Measurements from ENCODE around the gene ADIPOR2.
"Not testable (repeated sequence)": the region's sequence is repeated elsewhere in the genome, so short reads cannot be mapped to it uniquely, and the experiment has no call there.

ADIPOR2 gene

DNA sequence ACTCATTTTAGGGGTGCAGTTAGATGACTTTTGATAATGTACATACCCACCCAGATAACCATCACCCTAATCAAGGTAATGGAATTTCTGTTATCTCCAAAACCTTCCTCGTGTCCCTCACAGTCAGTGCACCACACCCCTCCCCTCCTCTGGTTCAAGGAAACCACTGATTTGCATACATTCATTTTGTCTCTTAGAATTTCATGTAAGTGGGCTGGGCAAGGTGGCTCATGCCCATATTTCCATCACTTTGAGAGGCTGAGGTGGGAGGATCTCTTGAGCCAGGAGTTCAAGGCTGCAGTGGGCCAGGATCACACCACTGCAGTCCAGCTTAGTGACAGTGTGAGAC is 15.7 kb downstream of the ADIPOR2 start:
- no peak for DNase-seq

DNA sequence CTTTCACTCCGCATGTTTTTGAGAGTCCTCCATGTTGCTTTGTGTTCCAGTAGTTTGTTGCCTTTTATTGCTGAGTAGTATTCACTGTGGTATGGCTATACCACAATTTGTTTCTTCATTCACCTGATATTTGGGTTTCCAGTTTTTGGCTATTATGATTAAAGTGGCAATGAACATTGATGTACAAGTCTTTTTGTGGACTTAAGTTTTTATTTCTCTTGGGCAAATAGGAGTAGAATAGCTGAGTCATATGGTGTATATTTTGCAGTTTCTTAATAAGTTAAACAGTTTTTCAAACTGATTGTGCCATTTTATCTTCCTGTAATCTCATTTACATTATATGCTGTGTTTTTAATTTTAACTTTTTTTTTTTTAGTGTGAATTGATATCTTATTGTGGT is 16.2 kb downstream of the ADIPOR2 start:
- no peak for DNase-seq

DNA sequence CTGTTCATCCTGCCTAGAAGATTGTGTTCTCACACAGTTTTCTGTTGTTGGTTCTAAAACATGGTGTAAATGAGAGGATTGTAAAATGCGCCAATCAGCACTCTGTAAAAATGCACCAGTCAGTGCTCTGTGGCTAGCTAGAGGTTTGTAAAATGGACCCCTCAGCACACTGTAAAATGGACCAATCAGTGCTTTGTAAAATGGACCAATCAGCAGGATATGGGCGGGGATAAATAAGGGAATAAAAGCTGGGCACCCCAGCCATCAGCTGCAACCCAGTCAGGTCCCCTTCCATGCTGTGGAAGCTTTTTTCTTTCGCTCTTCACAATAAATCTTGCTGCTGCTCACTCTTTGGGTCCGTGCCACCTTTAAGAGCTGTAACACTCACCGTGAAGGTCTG is 19.1 kb downstream of the ADIPOR2 start:
- DNase-seq: not testable (repeated sequence)

DNA sequence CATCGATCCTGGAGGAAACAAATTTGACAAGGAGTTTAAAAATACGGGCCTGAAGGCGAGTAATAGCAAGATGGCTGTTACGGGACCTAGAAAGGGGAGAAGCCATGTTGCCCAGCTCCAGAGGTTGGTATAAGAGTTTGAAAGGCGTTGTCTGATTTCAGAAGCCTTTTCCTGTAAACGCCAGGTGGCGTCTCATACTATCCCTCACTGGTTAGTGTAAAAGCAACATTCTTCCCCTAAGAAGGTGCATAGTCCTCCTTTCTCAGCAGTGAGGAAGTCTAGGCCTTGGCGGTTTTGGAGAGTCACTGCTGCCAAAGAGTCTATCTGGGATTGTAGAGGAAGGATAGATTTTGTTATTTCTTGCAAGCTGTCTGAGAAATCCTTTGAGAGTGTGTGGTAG is 20.0 kb downstream of the ADIPOR2 start:
- DNase-seq: not testable (repeated sequence)

DNA sequence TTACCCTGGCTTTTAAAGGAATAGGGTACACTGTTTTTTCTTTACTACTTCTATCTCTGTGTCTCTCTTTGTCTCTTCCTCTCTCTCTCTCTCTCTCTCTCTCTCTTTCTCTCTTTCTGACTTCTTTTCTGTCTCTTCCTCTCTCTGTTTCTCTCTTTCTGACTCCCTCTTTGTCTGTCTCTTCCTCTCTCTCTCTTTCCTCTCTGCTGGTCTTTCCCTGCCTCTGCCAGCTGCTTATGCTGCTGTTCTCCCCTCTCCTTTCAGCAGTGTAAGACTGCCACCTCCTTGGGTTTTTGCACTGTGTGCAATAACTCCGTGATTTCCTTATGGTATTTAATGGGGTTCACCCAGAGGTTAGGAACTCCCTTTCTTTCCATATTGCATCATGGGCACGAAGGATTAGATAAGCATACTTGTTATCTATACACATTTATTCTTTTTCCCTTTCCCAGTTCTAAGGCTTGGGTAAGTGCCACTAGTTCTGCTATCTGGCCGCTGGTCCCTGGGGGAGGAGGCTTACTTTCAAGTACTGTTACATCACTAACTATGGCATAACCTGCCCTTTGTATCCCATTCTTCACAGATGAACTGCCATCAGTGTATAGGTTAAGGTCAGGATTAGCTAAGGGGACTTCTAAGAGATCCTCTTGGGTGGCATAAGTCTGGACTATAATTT is 20.8 kb downstream of the ADIPOR2 start:
- DNase-seq: not testable (repeated sequence)

DNA sequence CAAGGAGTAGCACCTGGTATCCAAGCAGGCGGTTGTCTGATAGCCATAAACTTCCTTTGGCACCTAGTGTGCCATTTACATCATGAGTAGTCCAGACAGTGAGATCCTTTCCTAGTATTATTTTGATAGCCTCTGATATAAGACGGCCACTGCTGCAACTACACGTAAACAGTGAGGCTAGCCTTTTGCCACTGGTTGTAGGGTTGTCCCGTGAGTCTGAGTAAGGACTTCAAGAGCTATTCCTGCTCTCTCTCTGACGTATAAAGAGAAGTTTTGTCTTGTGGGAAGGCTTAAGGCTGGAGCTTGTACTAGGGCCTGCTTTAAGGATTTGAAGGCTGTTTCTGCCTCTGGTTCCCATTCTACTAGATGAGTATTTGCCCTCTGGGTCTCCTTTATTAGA is 21.4 kb downstream of the ADIPOR2 start:
- DNase-seq: not testable (repeated sequence)

DNA sequence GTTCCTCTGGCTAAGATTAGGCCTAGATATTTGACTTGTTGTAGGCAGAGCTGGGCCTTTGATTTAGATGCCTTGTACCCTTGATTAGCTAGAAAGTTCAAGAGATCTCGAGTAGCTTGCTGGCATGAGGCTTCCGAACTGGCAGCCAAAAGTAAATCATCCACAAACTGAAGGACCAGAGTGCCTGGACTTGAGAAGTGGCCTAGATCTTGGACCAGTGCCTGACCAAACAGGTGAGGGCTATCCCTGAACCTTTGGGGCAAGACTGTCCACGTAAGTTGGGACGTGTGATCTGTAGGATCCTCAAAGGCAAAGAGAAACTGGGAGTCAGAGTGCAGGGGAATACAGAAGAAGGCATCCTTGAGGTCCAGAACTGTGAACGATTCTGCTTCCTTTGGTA is 22.0 kb downstream of the ADIPOR2 start:
- not testable (repeated sequence) for DNase-seq

DNA sequence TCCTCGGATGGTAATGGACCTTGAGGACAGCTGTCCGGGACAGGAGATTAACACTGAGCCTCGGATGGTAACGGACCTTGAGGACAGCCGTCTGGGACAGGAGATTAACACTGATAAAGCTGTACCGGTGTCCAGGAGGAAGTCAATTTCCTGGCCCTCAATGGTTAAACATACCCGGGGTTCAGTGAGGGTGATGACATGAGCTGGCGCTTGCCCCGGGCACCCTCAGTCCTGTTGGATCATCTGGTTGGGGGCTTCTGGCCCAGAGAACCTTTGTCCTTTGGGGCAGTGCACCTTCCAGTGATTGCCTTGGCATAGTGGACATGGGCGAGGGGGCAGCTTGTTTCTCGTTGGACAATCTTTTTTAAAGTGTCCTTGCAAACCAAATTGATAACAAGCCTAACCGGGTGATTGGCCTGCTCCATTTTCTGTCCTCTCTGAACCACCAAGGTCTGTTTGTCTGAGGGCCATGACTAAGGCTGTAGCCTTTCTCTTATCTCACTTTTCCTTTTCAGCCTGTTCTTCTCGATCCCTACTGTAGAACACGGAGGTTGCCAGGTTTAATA is 23.0 kb downstream of the ADIPOR2 start:
- not testable (repeated sequence) for DNase-seq

DNA sequence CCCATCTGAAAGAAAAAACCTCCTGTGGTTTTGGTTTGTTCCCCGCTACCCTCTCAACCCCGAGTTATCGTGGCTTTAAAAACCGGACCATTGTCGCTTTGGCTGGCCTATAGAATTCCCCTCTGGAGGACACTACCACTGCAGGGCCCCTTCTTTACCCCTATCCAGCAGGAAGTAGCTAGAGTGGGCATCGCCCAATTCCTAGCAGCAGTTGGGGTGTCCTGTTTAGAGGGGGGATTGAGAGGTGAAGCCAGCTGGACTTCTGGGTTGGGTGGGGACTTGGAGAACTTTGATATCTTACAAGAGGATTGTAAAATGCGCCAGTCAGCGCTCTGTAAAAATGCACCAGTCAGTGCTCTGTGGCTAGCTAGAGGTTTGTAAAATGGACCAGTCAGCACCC is 24.6 kb downstream of the ADIPOR2 start:
- not testable (repeated sequence) for DNase-seq

DNA sequence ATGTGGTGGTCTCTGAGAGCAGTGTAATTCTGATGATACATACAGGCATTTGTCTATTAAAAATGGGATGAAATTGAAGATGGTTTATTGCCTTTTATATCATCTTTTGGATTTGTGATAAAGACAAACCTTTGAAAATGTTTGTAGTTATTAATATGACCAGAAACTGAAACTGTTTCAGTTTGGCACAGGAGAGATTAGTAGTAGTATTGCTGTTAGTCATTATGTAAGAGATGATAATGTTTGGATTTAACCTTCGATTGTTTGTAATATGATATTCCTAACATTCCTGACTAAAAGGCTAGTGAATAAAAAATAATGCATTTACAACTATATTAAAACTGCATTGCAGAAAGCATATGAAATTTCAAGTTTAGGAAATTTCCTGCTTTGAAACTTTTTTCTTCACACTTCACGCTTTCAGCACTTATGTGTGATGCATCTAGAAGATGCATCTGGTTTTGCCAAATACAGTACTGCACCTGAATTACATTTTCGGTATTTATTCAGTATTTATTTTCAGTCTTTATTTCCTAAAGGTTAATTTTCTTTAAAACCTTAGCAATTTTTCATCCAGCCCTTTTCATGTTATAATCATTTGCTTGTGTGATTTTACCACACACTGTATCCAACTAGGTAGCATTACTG is 25.5 kb downstream of the ADIPOR2 start:
- no peak for DNase-seq

DNA sequence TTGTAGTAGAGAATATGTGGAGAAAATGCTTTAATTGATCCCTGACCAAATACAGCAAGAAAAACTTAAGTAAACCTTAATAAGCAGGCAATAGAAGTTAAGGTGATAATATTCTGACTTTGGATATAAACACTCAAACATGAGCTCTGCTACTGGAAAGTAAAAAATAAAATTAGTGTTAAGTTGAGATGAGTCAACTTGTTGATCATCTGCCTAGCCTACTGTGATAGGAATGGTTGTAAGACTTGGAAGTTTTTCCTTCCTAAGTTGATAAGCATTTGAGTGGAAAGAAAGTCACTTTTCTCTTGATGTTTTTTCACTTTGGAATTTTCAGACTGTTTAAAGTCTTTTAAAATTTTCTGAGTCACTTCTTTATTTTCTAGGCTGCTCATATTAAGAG is 26.0 kb downstream of the ADIPOR2 start:
- DNase-seq: no peak

DNA sequence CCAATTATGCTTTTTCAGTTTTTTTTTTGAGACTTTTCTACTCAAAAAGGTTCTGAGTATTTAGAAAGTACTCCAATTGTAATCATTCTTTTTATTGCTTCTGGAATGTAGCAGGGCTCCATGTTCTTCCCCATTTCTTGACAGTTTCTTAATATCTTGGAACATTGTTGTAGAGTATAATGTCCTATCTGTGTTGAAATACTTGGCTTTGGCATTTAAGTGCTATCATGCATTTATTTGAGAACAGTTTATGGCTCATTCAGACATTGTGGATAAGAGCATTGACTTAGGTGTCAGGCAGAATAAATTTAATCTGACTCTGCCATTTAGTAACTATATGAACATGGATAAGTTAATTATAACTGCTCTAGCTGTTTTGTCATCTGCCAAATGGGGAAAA is 28.3 kb downstream of the ADIPOR2 start:
- DNase-seq: no peak

DNA sequence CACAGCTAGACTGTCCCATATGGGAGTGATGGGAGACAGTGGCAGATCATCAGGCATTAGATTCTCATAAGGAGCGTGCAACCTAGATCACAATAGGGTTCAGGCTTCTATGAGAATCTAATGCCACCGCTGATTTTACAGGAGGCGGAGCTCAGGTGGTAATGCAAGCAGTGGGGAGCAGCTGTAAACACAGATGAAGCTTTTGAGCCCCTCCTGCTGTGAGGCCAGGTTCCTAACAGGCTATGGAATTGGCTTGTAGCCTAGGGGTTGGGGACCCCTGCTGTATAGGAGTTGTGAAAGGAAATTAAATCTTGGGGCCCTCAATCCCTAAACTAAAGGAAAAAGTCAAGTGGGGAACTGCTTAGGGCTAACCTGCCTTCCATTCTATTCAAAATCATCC is 29.6 kb downstream of the ADIPOR2 start:
- no peak for DNase-seq

DNA sequence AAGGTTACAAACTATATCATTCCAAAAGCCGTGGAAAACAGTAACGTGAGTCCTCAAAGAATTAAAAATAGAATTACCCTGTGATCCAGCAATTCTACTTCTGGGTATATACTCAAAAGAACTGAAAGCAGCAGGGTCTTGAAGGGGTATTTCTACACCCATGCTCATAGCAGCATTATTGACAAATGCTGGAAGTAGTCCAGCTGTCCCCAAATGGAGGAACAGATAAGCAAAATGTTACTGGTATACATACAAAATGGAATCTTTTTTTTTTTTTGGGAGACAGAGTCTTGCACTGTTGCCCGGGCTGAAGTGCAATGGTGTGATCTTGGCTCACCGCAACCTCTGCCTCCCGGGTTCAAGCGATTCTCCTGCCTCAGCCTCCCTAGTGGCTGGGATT is 32.9 kb downstream of the ADIPOR2 start:
- DNase-seq: no peak

DNA sequence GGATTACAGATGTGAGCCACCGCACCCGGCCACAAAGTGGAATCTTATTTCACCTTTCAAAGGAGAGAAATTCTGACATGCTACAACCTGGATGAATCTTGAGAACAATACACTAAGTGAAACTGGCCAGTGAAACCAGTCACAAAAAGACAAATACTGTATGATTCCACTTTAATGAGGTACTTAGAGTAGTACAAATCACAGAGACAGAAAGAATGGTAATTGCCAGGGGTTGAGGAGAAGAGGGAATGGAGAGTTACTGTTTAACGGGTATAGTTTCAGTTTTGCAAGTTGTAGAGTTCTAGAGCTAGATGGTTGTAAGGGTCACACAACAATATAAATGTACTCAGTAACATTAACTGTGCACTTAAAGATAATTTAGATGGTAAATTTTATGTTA is 33.4 kb downstream of the ADIPOR2 start:
- DNase-seq: no peak

DNA sequence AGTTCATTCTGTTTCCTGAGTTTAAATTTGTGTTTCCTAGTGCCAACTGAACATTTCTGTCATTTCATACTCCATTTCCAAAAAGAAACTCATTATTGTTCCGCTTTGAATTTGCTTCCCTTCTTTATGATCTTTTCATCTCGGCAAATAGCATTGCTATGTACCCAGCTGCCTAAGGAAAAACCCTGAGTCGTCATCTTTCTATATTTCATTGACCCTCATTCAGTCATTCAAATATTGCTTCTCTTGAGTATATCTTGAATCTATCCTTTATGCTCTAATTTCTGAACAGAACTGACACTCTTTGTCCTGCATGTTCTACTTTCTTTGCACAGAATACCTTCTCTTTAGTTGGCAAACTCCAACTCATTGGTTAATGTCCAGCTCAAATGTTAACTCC is 35.9 kb downstream of the ADIPOR2 start:
- DNase-seq: no peak

DNA sequence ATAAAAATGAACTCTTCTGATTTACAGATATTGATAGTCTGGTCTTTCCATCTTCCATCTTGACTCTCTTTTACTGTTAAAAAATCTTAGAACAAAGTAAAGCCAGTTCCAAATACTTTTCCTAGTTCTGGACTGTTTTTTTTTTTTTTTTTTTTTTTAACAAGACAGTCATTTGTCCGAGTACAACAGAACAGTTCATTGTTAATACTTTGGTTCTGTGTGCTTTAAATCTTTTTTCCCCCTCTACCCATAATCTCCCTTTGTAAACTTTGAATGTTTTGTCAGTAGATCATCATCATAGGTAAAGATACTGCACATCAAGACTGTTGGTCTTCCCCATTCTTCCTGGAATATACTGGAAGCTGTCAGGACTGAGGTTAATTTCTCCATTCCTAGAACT is 38.0 kb downstream of the ADIPOR2 start:
- no peak for DNase-seq

DNA sequence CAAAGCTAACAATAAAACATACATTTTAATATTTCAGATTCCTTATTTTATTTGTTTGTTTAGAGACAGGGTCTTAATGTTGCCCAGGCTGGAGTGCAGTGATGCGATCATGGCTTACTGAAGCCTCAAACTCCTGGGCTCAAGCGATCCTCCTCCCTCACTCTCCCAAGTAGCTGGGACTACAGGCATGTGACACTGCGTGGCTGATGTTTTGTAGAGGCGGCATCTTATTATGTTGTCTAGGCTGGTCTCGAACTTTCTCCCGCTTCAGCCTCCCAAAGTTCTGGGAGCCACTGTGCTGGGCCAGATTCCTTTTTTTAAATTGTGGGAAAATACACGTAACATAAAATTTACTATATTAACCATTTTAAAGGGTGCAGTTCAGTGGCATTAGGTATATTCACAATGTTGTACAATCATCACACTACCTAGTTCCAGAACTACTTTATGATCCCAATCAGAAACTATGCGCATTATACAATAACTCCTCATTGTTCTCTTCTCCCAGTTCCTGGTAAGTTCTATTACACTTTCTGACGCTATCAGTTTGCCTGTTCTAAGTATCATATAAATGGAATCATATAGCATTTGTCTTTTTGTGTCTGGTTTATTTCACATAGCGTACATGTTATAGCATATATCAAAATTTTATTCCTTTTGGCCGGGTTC is 40.3 kb downstream of the ADIPOR2 start:
- DNase-seq: no peak

DNA sequence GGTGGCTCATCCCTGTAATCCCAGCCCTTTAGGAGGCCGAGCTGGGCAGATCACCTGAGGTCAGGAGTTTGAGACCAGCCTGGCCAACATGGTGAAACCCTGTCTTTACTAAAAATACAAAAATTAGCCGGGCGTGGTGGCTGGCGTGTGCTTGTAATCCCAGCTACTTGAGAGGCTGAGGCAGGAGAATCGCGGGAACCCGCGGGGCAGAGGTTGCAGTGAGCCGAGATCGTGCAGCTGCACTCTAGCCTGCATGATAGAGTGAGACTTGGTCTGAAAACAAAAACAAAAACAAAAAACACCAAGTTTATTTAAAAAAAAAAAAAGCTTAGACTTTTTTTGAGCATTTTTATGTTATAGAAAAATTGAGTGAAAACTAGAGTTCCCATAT is 40.8 kb downstream of the ADIPOR2 start:
- DNase-seq: not testable (repeated sequence)

DNA sequence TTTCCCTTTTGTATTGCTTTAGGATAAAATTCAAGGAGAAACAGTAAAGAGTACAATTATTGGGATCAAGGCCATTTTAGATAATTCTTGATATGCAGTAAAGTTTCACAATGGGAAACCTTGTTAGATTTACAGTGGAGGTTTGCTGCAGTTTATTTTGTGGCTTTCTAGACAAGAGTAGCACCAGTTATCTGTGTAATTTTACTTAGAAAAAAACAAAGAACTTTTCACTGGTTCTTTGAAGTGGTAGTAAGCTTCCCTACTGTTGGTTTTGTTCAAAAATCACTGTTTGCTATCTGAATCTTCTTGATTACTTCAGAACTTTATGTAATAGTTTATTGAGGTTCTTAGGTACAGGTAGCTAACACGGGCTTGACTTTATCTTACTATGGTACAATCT is 42.0 kb downstream of the ADIPOR2 start:
- no peak for DNase-seq

DNA sequence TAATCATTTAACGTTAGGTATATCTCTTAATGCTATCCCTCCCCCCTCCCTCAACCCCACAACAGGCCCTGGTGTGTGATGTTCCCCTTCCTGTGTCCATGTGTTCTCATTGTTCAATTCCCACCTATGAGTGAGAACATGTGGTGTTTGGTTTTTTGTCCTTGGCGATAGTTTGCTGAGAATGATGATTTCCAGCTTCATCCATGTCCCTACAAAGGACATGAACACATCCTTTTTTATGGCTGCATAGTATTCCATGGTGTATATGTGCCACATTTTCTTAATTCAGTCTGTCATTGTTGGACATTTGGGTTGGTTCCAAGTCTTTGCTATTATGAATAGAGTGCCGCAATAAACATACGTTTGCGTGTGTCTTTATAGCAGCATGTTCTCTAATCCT is 42.8 kb downstream of the ADIPOR2 start:
- not testable (repeated sequence) for DNase-seq

DNA sequence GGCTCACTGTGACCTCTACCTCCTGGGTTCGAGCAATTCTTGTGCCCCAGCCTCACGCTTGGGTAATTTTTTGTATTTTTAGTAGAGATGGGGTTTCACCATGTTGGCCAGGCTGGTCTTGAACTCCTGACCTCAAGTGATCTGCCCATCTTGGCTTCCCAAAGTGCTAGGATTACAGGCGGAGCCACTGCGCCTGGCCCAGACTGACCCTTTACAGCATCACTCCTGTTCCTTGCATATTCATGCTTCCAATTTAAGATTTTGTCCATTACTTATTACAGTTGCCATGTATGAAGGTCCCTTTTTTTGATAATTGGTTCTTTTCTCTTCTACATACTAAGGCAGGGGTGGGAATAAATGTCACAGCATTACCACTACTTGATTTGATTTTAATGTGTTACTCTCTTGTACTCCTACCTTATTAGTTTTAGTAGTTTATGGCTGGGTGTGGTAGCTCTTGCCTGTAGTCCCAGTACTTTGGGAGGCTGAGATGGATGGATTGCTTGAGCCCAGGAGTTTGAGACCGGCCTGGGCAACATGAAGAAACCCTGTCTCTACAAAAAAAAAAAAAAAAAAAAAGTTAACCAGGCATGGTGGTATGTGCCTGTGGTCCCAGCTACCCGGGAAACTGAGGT is 46.9 kb downstream of the ADIPOR2 start:
- DNase-seq: no peak

DNA sequence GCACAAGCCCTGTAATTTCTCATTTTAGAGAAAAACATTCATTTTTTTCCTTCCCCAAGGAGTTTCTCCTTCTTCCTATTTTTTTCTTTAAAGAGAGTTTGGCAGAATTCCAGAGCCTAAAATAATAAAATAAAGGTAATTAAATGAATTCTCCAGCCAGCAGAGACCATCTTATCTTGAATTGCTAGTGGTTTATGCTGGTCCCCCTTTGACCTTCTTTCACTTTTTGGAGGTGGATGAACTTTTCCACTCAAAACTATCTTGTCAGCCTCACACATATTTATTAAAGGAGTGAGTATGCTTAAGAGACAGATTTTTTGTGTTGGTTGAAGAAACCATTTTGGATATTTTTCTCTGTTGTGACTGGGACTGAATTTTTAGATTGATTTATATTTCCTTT is 47.6 kb downstream of the ADIPOR2 start:
- DNase-seq: no peak

DNA sequence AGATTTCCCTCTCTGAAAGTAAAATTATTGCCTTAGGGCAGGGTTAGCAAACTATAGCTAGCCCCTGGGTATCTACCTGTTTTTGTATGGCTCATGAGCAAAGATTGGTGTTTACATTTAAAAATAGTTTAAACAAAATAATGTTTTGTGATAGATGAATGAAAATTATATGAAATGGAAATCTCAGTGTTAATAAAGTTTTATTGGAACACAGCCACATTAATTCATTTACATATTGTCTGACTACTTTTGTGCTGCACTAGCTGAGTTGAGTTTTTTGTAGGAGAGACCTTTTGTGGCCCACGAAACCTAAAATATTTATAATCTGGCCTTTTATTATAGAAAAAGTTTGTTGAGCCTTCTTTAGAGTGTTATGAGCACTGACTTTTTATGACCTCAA is 48.5 kb downstream of the ADIPOR2 start:
- DNase-seq: no peak
